B cell (primary cell): Measurements from ENCODE around the gene HS3ST2. TPM values are rescaled to one million over a fixed set of nuclear protein-coding genes. Genes with fewer than 3 reads are reported as not detected.

Source experiments
- ATAC-seq: fragments of 200-7000 bp; cut with Tn5 transposase; one replicate; pipeline ENCODE4 v1.10.0; 2021; ENCODE audit warnings: low read depth, mild to moderate bottlenecking, moderate number of reproducible peaks, moderate library complexity
- CTCF ChIA-PET: fragments of 350-600 bp; sonication (Branson Sonifier 250); formaldehyde crosslinking; loops from one replicate; lab custom pipeline; 2021; ENCODE audit warnings: antibody characterized with exemption, inconsistent platforms; lab: Charles Lee
- POLR2A ChIA-PET: fragments of 350-600 bp; sonication (Branson Sonifier 250); formaldehyde crosslinking; loops from one replicate; lab custom pipeline; 2021; ENCODE audit warnings: antibody characterized with exemption; lab: Charles Lee
- DNase-seq: peaks from one replicate; pipeline ENCODE4 v3.0.0; 2013
- H2AFZ ChIP-seq: 2 replicates; pipeline ENCODE4 v1.6.1; 2012; ENCODE audit warnings: mild to moderate bottlenecking, low read depth, low read length; ENCODE audit not compliant: insufficient read depth, poor library complexity, severe bottlenecking
- H3K27ac ChIP-seq, 2 donors: 1 replicate in 1 of 2; 2 replicates in 1 of 2; pipeline ENCODE4 v1.5.1; 2012 to 2013; ENCODE audit warnings: low read length in 2 of 2, mild to moderate bottlenecking in 2 of 2, moderate library complexity in 1 of 2
- H3K27me3 ChIP-seq, 4 experiments: fragments of 200-600 bp in 1 of 4; sonication (generic) in 1 of 4; replicated peaks in 1 of 4; 1 replicate in 2 of 4; 2 replicates in 2 of 4; pipeline versions ENCODE4 v1.6.1 to v1.7.0; 2013 to 2016; ENCODE audit warnings: low read length in 3 of 4, mild to moderate bottlenecking in 2 of 4, mixed read lengths in 1 of 4, moderate library complexity in 1 of 4; ENCODE audit not compliant: insufficient read depth in 4 of 4, control insufficient read depth in 3 of 4; ENCODE audit errors: control extremely low read depth in 1 of 4
- H3K36me3 ChIP-seq, 2 experiments: replicated peaks in 1 of 2; 1 replicate in 1 of 2; 2 replicates in 1 of 2; pipeline versions ENCODE4 v1.6.1 to v1.7.1; 2013; ENCODE audit warnings: low read length in 1 of 2; ENCODE audit not compliant: insufficient read depth in 2 of 2, control insufficient read depth in 1 of 2; ENCODE audit errors: control extremely low read depth in 1 of 2, extremely low read depth in 1 of 2
- H3K4me1 ChIP-seq, 2 donors: fragments of 200-600 bp in 1 of 2; sonication (generic) in 1 of 2; 1 replicate in 1 of 2; 2 replicates in 1 of 2; pipeline versions ENCODE4 v1.5.1 to v1.6.1; 2013 to 2017; ENCODE audit warnings: low read length in 2 of 2; ENCODE audit not compliant: control insufficient read depth in 2 of 2, insufficient read depth in 2 of 2
- H3K4me2 ChIP-seq: replicated peaks from 2 replicates; pipeline ENCODE3; 2012; ENCODE audit warnings: mild to moderate bottlenecking, low read depth, low read length; ENCODE audit not compliant: poor library complexity, severe bottlenecking
- H3K4me3 ChIP-seq, 5 experiments: fragments of 200-600 bp in 1 of 5; sonication (generic) in 1 of 5; 1 replicate in 3 of 5; 2 replicates in 2 of 5; pipeline versions ENCODE4 v1.5.1 to v1.7.0; 2011 to 2016; ENCODE audit warnings: low read length in 4 of 5, mild to moderate bottlenecking in 4 of 5, low read depth in 2 of 5, control low read depth in 1 of 5, moderate library complexity in 1 of 5; ENCODE audit not compliant: insufficient read depth in 1 of 5; ENCODE audit errors: control extremely low read depth in 1 of 5, extremely low read depth in 1 of 5
- H3K79me2 ChIP-seq: fragments of 200-600 bp; sonication (generic); one replicate; pipeline ENCODE4 v1.6.0; 2016; ENCODE audit warnings: low read length; ENCODE audit not compliant: control insufficient read depth, insufficient read depth
- H3K9ac ChIP-seq: fragments of 200-600 bp; sonication (generic); 2 replicates; pipeline ENCODE4 v1.6.1; 2017; ENCODE audit warnings: mild to moderate bottlenecking, low read length, moderate library complexity
- H3K9me3 ChIP-seq, 3 donors: one replicate each; pipeline versions ENCODE4 v1.6.1 to v1.7.1; 2013; ENCODE audit warnings: low read length in 2 of 3; ENCODE audit not compliant: control insufficient read depth in 2 of 3, insufficient read depth in 1 of 3; ENCODE audit errors: control extremely low read depth in 1 of 3
- H4K20me1 ChIP-seq: 2 replicates; pipeline ENCODE4 v1.6.0; 2012; ENCODE audit warnings: mild to moderate bottlenecking, low read length; ENCODE audit not compliant: insufficient read depth, control insufficient read depth, poor library complexity, severe bottlenecking
- H3K27ac Mint-ChIP-seq: one replicate; pipeline ENCODE4 v1.8.0; 2021; ENCODE audit warnings: mixed read lengths
- H3K27me3 Mint-ChIP-seq: one replicate; pipeline ENCODE4 v1.8.0; 2021; ENCODE audit warnings: mixed read lengths
- H3K4me1 Mint-ChIP-seq: one replicate; pipeline ENCODE4 v1.8.0; 2021; ENCODE audit warnings: mixed read lengths
- H3K4me3 Mint-ChIP-seq: one replicate; pipeline ENCODE4 v1.8.0; 2021; ENCODE audit warnings: mixed read lengths
- H3K9me3 Mint-ChIP-seq: one replicate; pipeline ENCODE4 v1.8.0; 2022; ENCODE audit warnings: mixed read lengths; ENCODE audit not compliant: insufficient read depth
- CTCF ChIP-seq: fragments of 200-600 bp; IDR thresholded peaks from one replicate; pipeline ENCODE4 v1.8.0; 2022; ENCODE audit warnings: antibody characterized with exemption, mild to moderate bottlenecking
- EZH2 ChIP-seq: IDR thresholded peaks from 2 replicates; pipeline ENCODE4 v1.6.1; 2012; ENCODE audit warnings: borderline replicate concordance, low read depth, mild to moderate bottlenecking, moderate library complexity, low read length; ENCODE audit not compliant: insufficient read depth, poor library complexity, severe bottlenecking
- WGBS: methylation state at CpG from one replicate; pipeline ENCODE4 v1.1.5; 2013; ENCODE audit warnings: missing lambda C conversion rate; ENCODE audit not compliant: insufficient coverage; 5-methylcytosine and 5-hydroxymethylcytosine counted together
- intact Hi-C: fragments of 100-400 bp; cut with micrococcal nuclease; formaldehyde crosslinking; loops from one replicate; pipeline ENCODE4 v1.10.0; 2022
- polyA plus RNA-seq: library from polyadenylated mRNA; depleted of rRNA; stranded (reverse); fragments of >200 nt; gene quantifications from 2 replicates; pipeline ENCODE4 v1.2.3, GENCODE V29; 2012
- total RNA-seq, 2 donors: library from RNA; stranded (reverse); fragments of 120-200 nt in 1 of 2; gene quantifications; 1 replicate in 1 of 2; 2 replicates in 1 of 2; pipeline versions ENCODE4 v1.2.3 to v1.2.4, GENCODE V29; 2013 to 2022

Gene HS3ST2
- total and polyA plus RNA-seq, 2 donors (not counting 1 experiment from before 2014, with no cell fraction given) = not detected

GRCh38 chr16:22915003-22915402 lies 101.0 kb downstream of the HS3ST2 start:
- no peaks in the 10 kb centered on the region for H3K36me3 ChIP-seq
- no peak overlapping the region for H3K4me2 ChIP-seq
- intact Hi-C loops = no loop called here
- WGBS = 95% methylated on average over 24 of the region's 25 CpGs
- TF ChIP-seq EZH2 = no peak
- no peaks in the 10 kb centered on the region for H3K9me3 ChIP-seq
- H3K9ac ChIP-seq = no peak overlapping the region
- no peak overlapping the region for H3K4me3 Mint-ChIP-seq
- no peak overlapping the region for H3K27ac Mint-ChIP-seq
- no peak for DNase-seq
- H3K27ac ChIP-seq = no peak overlapping the region
- H4K20me1 ChIP-seq = no peaks in the 10 kb centered on the region
- no peak overlapping the region for H3K4me3 ChIP-seq
- no peak overlapping the region for H2AFZ ChIP-seq
- H3K4me1 Mint-ChIP-seq = no peaks in the 10 kb centered on the region
- H3K79me2 ChIP-seq = no peaks in the 10 kb centered on the region
- H3K27me3 ChIP-seq = peaks cover 0 to 7% (median 2%) of the 10 kb centered on the region in 4 experiments
- H3K4me1 ChIP-seq = no peaks in the 10 kb centered on the region
- POLR2A ChIA-PET = no interaction called here
- H3K27me3 Mint-ChIP-seq = peaks cover 26% of the 10 kb centered on the region
- CTCF ChIA-PET = interaction anchor here (1.2 kb wide), 1 partner anchor 9 kb away, joined by 3 read pairs; no protein-coding TSS in a partner anchor
- no peaks in the 10 kb centered on the region for H3K9me3 Mint-ChIP-seq
- no peak for ATAC-seq

GRCh38 chr16:22923491-22923890 lies 109.5 kb downstream of the HS3ST2 start:
- CTCF ChIA-PET = interaction anchor here (0.9 kb wide), 1 partner anchor 8 kb away, joined by 3 read pairs; no protein-coding TSS in a partner anchor
- ATAC-seq = no peak
- TF ChIP-seq CTCF (no peak), EZH2 (no peak)
- Histone ChIP-seq H3K27ac (no peak overlapping the region), H4K20me1 (no peaks in the 10 kb centered on the region), H3K4me1 (no peaks in the 10 kb centered on the region), H2AFZ (no peak overlapping the region), H3K4me2 (no peak overlapping the region), H3K4me3 (no peak overlapping the region), H3K9ac (no peak overlapping the region), H3K36me3 (no peaks in the 10 kb centered on the region), H3K79me2 (no peaks in the 10 kb centered on the region), H3K9me3 (peaks cover 0 to 2% (median 0%) of the 10 kb centered on the region in 3 donors), H3K27me3 (peaks cover 0 to 10% (median 2%) of the 10 kb centered on the region in 4 experiments)
- intact Hi-C loops = no loop called here
- DNase-seq = no peak
- Mint-ChIP-seq H3K4me3 (no peak overlapping the region), H3K27me3 (peaks cover 9% of the 10 kb centered on the region), H3K4me1 (peaks cover 1% of the 10 kb centered on the region), H3K27ac (no peak overlapping the region), H3K9me3 (no peaks in the 10 kb centered on the region)
- WGBS = no CpG with 5 or more reads among the region's 3 CpGs
- POLR2A ChIA-PET = no interaction called here
